IMR-90 (cell line): Measurements from ENCODE around the gene NDOR1. TPM values are rescaled to one million over a fixed set of nuclear protein-coding genes. Genes with fewer than 3 reads are reported as not detected.

Experiments used
- ATAC-seq: fragments of 200-7000 bp; cut with Tn5 transposase; 2 replicates; pipeline ENCODE4 v1.9.1; 2020; ENCODE audit warnings: low read depth, mild to moderate bottlenecking, moderate library complexity
- BruUV-seq: library from RNA; stranded (reverse); fragments of 400-500 nt; replicated peaks from 2 replicates; lab custom pipeline; 2021; lab: Mats Ljungman, UMichigan
- CTCF ChIA-PET: fragments of 300-600 bp; formaldehyde crosslinking; extraction: SDS; loops from one replicate; lab custom pipeline; 2021; ENCODE audit warnings: antibody characterized with exemption; lab: Yijun Ruan, JAX
- POLR2A ChIA-PET: fragments of 300-600 bp; sonication (Branson Sonifier 250); formaldehyde crosslinking; loops from one replicate; lab custom pipeline; 2022; ENCODE audit warnings: antibody characterized with exemption; ENCODE audit not compliant: unreplicated experiment; lab: Charles Lee
- DNase-seq: peaks from one replicate; pipeline ENCODE4 v3.0.0; 2013
- H2AFZ ChIP-seq: replicated peaks from 2 replicates; pipeline ENCODE3; 2013; ENCODE audit warnings: low read length, mild to moderate bottlenecking; ENCODE audit not compliant: poor library complexity
- H2AK5ac ChIP-seq: 2 replicates; pipeline ENCODE4 v1.6.1; 2013; ENCODE audit warnings: low read depth, low read length, inconsistent platforms
- H2AK9ac ChIP-seq: replicated peaks from 2 replicates; pipeline ENCODE3; 2013; ENCODE audit warnings: mild to moderate bottlenecking, low read depth, low read length, moderate library complexity; ENCODE audit not compliant: poor library complexity
- H2BK120ac ChIP-seq: 2 replicates; pipeline ENCODE4 v1.6.1; 2013; ENCODE audit warnings: low read depth, low read length, inconsistent platforms
- H2BK15ac ChIP-seq: 3 replicates; pipeline ENCODE4 v1.6.1; 2013; ENCODE audit warnings: low read depth, low read length, inconsistent platforms
- H2BK20ac ChIP-seq: 2 replicates; pipeline ENCODE4 v1.6.1; 2013; ENCODE audit warnings: low read depth, mild to moderate bottlenecking, inconsistent platforms, low read length, moderate library complexity
- H2BK5ac ChIP-seq: 2 replicates; pipeline ENCODE4 v1.6.1; 2013; ENCODE audit warnings: mild to moderate bottlenecking, low read depth, low read length, inconsistent platforms; ENCODE audit not compliant: poor library complexity, severe bottlenecking
- H3K14ac ChIP-seq: replicated peaks from 2 replicates; pipeline ENCODE4 v1.6.1; 2013; ENCODE audit warnings: low read depth, low read length, inconsistent platforms
- H3K18ac ChIP-seq: 2 replicates; pipeline ENCODE4 v1.6.1; 2013; ENCODE audit warnings: low read depth, low read length, control low read depth
- H3K23ac ChIP-seq: 2 replicates; pipeline ENCODE4 v1.6.1; 2013; ENCODE audit warnings: low read depth, low read length, inconsistent platforms
- H3K27ac ChIP-seq: 2 replicates; pipeline ENCODE4 v1.5.1; 2013; ENCODE audit warnings: mild to moderate bottlenecking, control low read depth, low read length; ENCODE audit not compliant: insufficient read depth
- H3K27me3 ChIP-seq: 2 replicates; pipeline ENCODE4 v1.6.1; 2013; ENCODE audit warnings: low read length; ENCODE audit not compliant: control insufficient read depth, insufficient read depth
- H3K36me3 ChIP-seq: 2 replicates; pipeline ENCODE4 v1.6.1; 2013; ENCODE audit warnings: low read length, mixed read lengths; ENCODE audit not compliant: control insufficient read depth, insufficient read depth
- H3K4ac ChIP-seq: 2 replicates; pipeline ENCODE4 v1.6.1; 2013; ENCODE audit warnings: low read depth, low read length, inconsistent platforms
- H3K4me1 ChIP-seq: 2 replicates; pipeline ENCODE4 v1.6.1; 2013; ENCODE audit warnings: low read length, mixed read lengths; ENCODE audit not compliant: control insufficient read depth, insufficient read depth
- H3K4me2 ChIP-seq: 2 replicates; pipeline ENCODE4 v1.6.1; 2013; ENCODE audit warnings: low read depth, mild to moderate bottlenecking, control low read depth, low read length, moderate library complexity
- H3K4me3 ChIP-seq: 2 replicates; pipeline ENCODE4 v1.5.1; 2013; ENCODE audit warnings: low read depth, mild to moderate bottlenecking, control low read depth, low read length, moderate library complexity; ENCODE audit not compliant: insufficient read depth
- H3K56ac ChIP-seq: 2 replicates; pipeline ENCODE4 v1.6.1; 2013; ENCODE audit warnings: low read length, inconsistent platforms; ENCODE audit not compliant: insufficient read depth; ENCODE audit errors: extremely low read depth
- H3K79me1 ChIP-seq, 2 experiments: 2 replicates each; pipeline ENCODE4 v1.6.1; 2013; ENCODE audit warnings: low read length in 2 of 2, inconsistent platforms in 1 of 2, low read depth in 1 of 2
- H3K9ac ChIP-seq: 2 replicates; pipeline ENCODE4 v1.6.1; 2013; ENCODE audit warnings: low read depth, low read length, control low read depth
- H3K9me1 ChIP-seq: 2 replicates; pipeline ENCODE4 v1.6.1; 2013; ENCODE audit warnings: low read length, inconsistent platforms; ENCODE audit not compliant: insufficient read depth
- H3K9me3 ChIP-seq: 2 replicates; pipeline ENCODE4 v1.6.1; 2013; ENCODE audit warnings: low read length; ENCODE audit not compliant: control insufficient read depth, insufficient read depth
- H4K20me1 ChIP-seq: 2 replicates; pipeline ENCODE4 v1.6.1; 2013; ENCODE audit warnings: low read length, inconsistent platforms; ENCODE audit not compliant: insufficient read depth
- H4K5ac ChIP-seq: 2 replicates; pipeline ENCODE4 v1.6.1; 2013; ENCODE audit warnings: mild to moderate bottlenecking, low read depth, low read length, control low read depth
- H4K8ac ChIP-seq, 2 experiments: 2 replicates each; pipeline ENCODE4 v1.6.1; 2013; ENCODE audit warnings: low read depth in 2 of 2, low read length in 2 of 2, control low read depth in 1 of 2, inconsistent platforms in 1 of 2
- H4K91ac ChIP-seq: 2 replicates; pipeline ENCODE4 v1.6.1; 2013; ENCODE audit warnings: low read depth, low read length, inconsistent platforms; ENCODE audit not compliant: insufficient read depth
- BHLHE40 ChIP-seq: fragments of 150-350 bp; IDR thresholded peaks from 2 replicates; pipeline ENCODE4 v1.6.1; 2016; ENCODE audit warnings: mild to moderate bottlenecking, low read depth, low read length
- CEBPB ChIP-seq: IDR thresholded peaks from 2 replicates; pipeline ENCODE4 v1.6.1; 2012; ENCODE audit warnings: low read depth, low read length, improper control_type of control experiment
- CHD1 ChIP-seq: IDR thresholded peaks from 2 replicates; pipeline ENCODE4 v1.6.1; 2012; ENCODE audit warnings: low read depth, low read length, improper control_type of control experiment
- FOS ChIP-seq: fragments of 150-350 bp; IDR thresholded peaks from 2 replicates; pipeline ENCODE4 v1.6.1; 2016; ENCODE audit warnings: low read depth, low read length
- MAFK ChIP-seq: IDR thresholded peaks from 2 replicates; pipeline ENCODE4 v1.6.1; 2012; ENCODE audit warnings: low read depth, low read length, improper control_type of control experiment
- MAZ ChIP-seq: IDR thresholded peaks from 2 replicates; pipeline ENCODE4 v1.6.1; 2012; ENCODE audit warnings: low read depth, mild to moderate bottlenecking, low read length, improper control_type of control experiment, moderate library complexity, borderline replicate concordance
- MXI1 ChIP-seq: IDR thresholded peaks from 2 replicates; pipeline ENCODE4 v1.6.1; 2012; ENCODE audit warnings: low read depth, mild to moderate bottlenecking, low read length, moderate library complexity, borderline replicate concordance
- NFE2L2 ChIP-seq: fragments of 150-350 bp; IDR thresholded peaks from 2 replicates; pipeline ENCODE4 v1.6.1; 2016; ENCODE audit warnings: low read depth, mild to moderate bottlenecking, low read length
- POLR2A ChIP-seq: IDR thresholded peaks from 2 replicates; pipeline ENCODE4 v1.6.1; 2012; ENCODE audit warnings: mild to moderate bottlenecking, low read depth, low read length
- RAD21 ChIP-seq: IDR thresholded peaks from 2 replicates; pipeline ENCODE4 v1.6.1; 2012; ENCODE audit warnings: low read length, improper control_type of control experiment
- RCOR1 ChIP-seq: IDR thresholded peaks from 2 replicates; pipeline ENCODE4 v1.6.1; 2012; ENCODE audit warnings: mild to moderate bottlenecking, low read length, improper control_type of control experiment; ENCODE audit not compliant: insufficient replicate concordance
- RFX5 ChIP-seq: IDR thresholded peaks from 2 replicates; pipeline ENCODE4 v1.8.0; 2012; ENCODE audit warnings: low read depth, mild to moderate bottlenecking, low read length, moderate library complexity
- SMC3 ChIP-seq: fragments of 150-350 bp; IDR thresholded peaks from 2 replicates; pipeline ENCODE4 v1.6.1; 2016; ENCODE audit warnings: low read depth, mild to moderate bottlenecking, antibody characterized with exemption, low read length, moderate library complexity
- WGBS, 2 experiments: methylation state at CpG; one replicate each; pipeline versions ENCODE4 v1.1.5 to v1.1.7; 2013; ENCODE audit warnings: missing lambda C conversion rate in 2 of 2; ENCODE audit not compliant: insufficient read length in 1 of 2; ENCODE audit errors: extremely low coverage in 2 of 2; 5-methylcytosine and 5-hydroxymethylcytosine counted together
- dilution Hi-C: fragments of 300-500 bp; cut with HindIII; formaldehyde crosslinking; loops from one replicate; pipeline ENCODE4 v1.14.3; 2018; ENCODE audit warnings: low sequenced_read_pairs; ENCODE audit not compliant: unreplicated experiment
- in situ Hi-C: fragments of 300-500 bp; cut with MboI; formaldehyde crosslinking; loops from 3 replicates; pipeline ENCODE4 v1.14.3; 2019; ENCODE audit warnings: low sequenced_read_pairs, inconsistent platforms, mixed read lengths
- intact Hi-C: fragments of 100-400 bp; cut with micrococcal nuclease; formaldehyde crosslinking; loops from 2 replicates; pipeline ENCODE4 v1.10.0; 2022
- polyA plus RNA-seq, 3 experiments: library from polyadenylated mRNA; depleted of rRNA; stranded (reverse); fragments of >200 nt; gene quantifications; 2 replicates each; pipeline ENCODE4 v1.2.3, GENCODE V29; 2012; ENCODE audit warnings: low replicate concordance in 1 of 3
- total RNA-seq: library from RNA; depleted of rRNA; stranded (reverse); fragments of >200 nt; gene quantifications from 2 replicates; pipeline ENCODE4 v1.2.3, GENCODE V29; 2012
- TF ChIP-seq, protein P1 (sequence below): fragments of 150-350 bp; IDR thresholded peaks from 2 replicates; pipeline ENCODE4 v1.6.1; 2017; ENCODE audit warnings: mild to moderate bottlenecking, antibody characterized with exemption, low read length, low read depth
- TF ChIP-seq, protein P2 (sequence below): conservative IDR thresholded peaks from 2 replicates; pipeline ENCODE4 v1.5.1; 2012; ENCODE audit warnings: mild to moderate bottlenecking, low read depth, low read length, improper control_type of control experiment

NDOR1 gene
- total and polyA plus RNA-seq, 2 of the 4 experiments (the other 2 are of a cell fraction): 0.90 to 10.6 TPM

DNA sequence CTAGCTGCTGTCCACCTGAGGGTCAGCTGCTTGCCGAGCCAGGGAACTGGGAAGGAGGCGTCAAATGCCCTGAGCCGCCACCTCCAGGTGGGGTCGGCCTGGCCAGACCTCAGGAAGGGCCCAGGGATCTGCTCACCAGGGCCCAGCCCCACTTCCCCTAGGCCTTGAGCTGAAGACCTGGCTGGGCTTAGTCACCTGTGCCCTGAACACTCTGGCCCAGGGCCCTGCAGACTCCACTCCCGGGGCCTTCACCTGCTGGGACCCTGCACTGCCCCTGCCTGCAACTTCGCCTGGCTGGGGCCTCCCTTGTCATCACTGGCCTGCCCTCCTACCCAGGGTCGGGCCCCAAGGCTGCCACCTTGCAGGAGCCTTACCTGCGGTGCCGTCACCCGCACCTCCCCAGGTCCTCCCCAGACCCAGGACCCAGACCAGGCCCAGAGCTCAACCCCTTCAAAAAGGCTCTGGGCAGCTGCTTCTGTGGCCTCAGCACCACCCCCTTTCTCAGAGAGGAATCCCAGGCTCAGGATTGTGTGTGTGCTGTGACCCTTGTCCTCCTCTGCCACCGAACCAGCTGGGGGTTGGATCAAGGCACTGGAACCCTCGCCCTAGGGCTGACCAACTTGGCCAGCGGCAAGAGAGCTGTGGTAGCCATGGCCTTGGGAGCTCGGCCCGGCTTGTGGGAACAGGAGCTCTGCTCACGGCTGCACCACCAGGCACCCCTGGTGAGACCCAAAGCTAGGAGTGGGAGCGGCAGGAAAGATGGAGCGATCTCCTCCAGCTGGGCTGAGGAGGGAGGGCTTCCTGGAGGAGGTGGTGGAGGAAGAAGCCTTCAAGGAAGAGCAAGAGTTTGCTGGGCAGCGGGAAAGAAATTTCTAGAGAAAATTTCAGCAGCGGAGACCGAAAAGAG lies 48.5 kb downstream of the NDOR1 start:
- POLR2A ChIA-PET: interaction anchor here (1.2 to 2.3 kb wide), 2 partner anchors 9 to 13 kb away, joined by 5 to 9 read pairs; no protein-coding TSS in a partner anchor
- Histone ChIP-seq H3K4me3 (peak overlapping the region; percentile 91), H3K4me2 (peak overlapping the region; percentile 90), H3K23ac (peak overlapping the region; percentile 31), H4K8ac (peak overlapping the region; percentile 75 to 94; a peak in 2 of 4 replicates), H4K20me1 (peaks cover 11% of the 10 kb centered on the region), H3K56ac (no peak overlapping the region), H3K79me1 (peaks cover 11 to 32% of the 10 kb centered on the region in 2 experiments; a peak in 3 of 4 replicates), H2BK120ac (no peak overlapping the region), H3K9ac (peak overlapping the region; percentile 88), H3K4ac (peak overlapping the region; percentile 54), H2AK5ac (peak overlapping the region; percentile 49), H2AK9ac (peak overlapping the region; percentile 98), H4K91ac (no peak overlapping the region; the same call in 1 of the 2 replicates), H2BK15ac (no peak overlapping the region), H3K14ac (peak overlapping the region; percentile 78), H3K9me3 (no peaks in the 10 kb centered on the region), H2BK20ac (no peak overlapping the region), H3K36me3 (peaks cover 15% of the 10 kb centered on the region), H3K27ac (peak overlapping the region; percentile 84; the same call in 1 of the 2 replicates), H2BK5ac (no peak overlapping the region), H3K18ac (no peak overlapping the region), H3K27me3 (no peaks in the 10 kb centered on the region), H3K4me1 (peaks cover 11% of the 10 kb centered on the region), H3K9me1 (no peaks in the 10 kb centered on the region), H2AFZ (peak overlapping the region; percentile 99), H4K5ac (no peak overlapping the region)
- ATAC-seq: peak; percentile 1; the same call in 1 of the 2 replicates
- intact Hi-C loops: no loop called here
- BruUV-seq: no TSS peak
- in situ Hi-C loops: no loop called here
- no peak for DNase-seq
- 60% methylated on average over 15 of the region's 21 CpGs; no CpG with 5 or more reads in 1 of the 2 experiments for WGBS, 2 experiments
- CTCF ChIA-PET: interaction anchor here (0.8 kb wide), 1 partner anchor 17 kb away, joined by 3 read pairs; no protein-coding TSS in a partner anchor
- dilution Hi-C loops: no loop called here
- TF ChIP-seq RFX5 (no peak), RAD21 (no peak), MXI1 (no peak), POLR2A (no peak), MAZ (no peak), CHD1 (no peak), NFE2L2 (no peak), FOS (no peak), MAFK (no peak), CEBPB (no peak), SMC3 (no peak), RCOR1 (no peak), BHLHE40 (no peak)
- TF ChIP-seq, protein P1, sequence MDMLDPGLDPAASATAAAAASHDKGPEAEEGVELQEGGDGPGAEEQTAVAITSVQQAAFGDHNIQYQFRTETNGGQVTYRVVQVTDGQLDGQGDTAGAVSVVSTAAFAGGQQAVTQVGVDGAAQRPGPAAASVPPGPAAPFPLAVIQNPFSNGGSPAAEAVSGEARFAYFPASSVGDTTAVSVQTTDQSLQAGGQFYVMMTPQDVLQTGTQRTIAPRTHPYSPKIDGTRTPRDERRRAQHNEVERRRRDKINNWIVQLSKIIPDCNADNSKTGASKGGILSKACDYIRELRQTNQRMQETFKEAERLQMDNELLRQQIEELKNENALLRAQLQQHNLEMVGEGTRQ: no peak
- TF ChIP-seq, protein P2, sequence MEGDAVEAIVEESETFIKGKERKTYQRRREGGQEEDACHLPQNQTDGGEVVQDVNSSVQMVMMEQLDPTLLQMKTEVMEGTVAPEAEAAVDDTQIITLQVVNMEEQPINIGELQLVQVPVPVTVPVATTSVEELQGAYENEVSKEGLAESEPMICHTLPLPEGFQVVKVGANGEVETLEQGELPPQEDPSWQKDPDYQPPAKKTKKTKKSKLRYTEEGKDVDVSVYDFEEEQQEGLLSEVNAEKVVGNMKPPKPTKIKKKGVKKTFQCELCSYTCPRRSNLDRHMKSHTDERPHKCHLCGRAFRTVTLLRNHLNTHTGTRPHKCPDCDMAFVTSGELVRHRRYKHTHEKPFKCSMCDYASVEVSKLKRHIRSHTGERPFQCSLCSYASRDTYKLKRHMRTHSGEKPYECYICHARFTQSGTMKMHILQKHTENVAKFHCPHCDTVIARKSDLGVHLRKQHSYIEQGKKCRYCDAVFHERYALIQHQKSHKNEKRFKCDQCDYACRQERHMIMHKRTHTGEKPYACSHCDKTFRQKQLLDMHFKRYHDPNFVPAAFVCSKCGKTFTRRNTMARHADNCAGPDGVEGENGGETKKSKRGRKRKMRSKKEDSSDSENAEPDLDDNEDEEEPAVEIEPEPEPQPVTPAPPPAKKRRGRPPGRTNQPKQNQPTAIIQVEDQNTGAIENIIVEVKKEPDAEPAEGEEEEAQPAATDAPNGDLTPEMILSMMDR: no peak
